HG02870 (cell line): ENCODE data around the gene NXPE3.

Source experiments
- ATAC-seq: cut with Tn5 transposase; IDR thresholded peaks from one replicate; pipeline ENCODE4 v1.9.1; 2021; ENCODE audit warnings: mild to moderate bottlenecking, moderate library complexity; ENCODE audit not compliant: unreplicated experiment

Gene NXPE3

DNA sequence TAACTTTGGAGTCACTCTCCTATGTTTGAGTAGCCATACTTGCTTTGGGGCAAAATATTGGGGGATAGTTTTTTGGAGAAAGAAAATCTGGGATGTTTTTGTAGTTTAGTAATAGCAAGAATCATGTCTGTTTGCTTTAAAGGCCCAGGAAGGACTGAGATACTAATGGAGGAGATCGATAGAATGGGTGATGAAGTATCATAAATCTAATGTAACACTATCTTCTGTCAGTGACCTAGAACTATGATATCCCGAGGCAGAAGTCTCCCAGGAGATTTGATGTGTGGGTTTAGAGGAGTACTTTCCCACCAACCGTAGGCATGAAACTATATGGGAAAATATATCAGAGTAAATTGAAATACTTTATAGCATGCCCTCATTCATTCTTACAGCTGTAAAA, 49.3 kb downstream of the NXPE3 start:
- ATAC-seq = no peak

DNA sequence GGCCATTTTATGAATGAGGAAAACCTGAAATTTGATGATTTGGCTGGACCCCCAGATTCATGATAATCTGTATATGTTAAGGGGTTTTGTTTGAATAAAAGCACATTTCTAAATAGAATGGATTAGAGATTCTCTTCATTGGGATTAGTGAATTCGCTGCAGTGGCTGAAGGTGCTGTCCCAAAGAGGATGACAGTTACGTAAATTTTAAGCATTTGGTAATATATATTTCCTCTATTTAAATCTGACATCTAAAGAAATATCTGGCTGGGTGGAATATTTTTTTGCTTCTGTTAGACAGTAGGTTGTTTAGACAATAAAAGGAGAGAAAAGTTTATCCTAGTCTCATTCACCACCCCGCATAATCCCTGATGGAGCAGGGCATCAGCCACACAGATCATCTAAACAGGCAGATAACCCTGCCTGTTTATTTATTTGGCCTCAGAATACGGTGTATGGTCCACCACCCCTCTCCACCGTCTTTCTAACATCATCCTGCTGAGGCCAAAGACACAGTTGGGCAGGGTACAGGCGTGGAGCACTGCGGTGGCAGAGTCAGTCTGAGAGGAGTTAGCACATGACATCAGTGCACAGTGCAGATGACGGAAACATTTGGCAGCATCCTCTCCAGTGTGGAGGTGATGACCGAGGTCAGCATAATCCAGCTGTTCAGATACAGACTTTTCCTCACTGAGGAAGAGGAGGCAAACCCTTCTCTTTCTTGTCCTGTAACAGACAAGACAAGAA, 49.9 kb downstream of the NXPE3 start:
- peak; percentile 39 for ATAC-seq

DNA sequence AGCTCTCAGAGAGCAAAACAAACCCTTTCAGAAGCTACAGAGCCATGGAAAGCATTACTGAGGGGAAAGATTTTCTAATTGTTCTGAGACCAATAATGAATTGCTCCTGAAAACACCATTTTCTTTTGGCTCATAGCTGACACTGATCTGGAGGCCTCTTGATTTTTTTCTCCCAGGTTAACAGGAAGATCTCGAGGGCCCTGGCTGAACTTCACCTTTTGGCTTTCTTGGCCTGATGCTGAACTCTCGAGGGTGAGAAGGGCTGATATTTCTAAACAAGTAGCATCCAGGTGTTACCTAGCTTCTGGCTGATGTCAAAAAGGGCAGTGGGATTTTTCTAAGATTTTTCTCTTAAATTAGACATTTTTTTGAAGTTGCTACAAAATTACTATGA, 50.4 kb downstream of the NXPE3 start:
- no peak for ATAC-seq

DNA sequence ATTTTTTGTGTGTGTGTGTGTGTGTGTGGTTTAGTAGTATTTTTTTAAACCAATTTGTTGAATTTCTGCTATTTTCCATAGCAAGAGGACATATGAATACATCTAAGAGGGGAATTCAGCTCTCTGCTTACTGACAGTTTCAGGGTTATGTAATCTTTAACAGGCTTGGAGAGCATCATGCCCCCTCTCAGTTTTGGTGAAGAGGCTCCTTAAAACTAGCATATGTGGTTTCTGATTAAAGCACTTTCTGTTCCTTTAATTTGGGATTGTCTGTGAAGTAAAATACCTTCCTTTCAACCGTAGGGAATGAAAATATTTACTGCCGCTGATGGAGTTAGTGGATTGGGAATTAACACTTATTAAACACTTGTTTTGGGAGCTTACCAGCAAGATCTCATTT, 50.9 kb downstream of the NXPE3 start:
- no peak for ATAC-seq

DNA sequence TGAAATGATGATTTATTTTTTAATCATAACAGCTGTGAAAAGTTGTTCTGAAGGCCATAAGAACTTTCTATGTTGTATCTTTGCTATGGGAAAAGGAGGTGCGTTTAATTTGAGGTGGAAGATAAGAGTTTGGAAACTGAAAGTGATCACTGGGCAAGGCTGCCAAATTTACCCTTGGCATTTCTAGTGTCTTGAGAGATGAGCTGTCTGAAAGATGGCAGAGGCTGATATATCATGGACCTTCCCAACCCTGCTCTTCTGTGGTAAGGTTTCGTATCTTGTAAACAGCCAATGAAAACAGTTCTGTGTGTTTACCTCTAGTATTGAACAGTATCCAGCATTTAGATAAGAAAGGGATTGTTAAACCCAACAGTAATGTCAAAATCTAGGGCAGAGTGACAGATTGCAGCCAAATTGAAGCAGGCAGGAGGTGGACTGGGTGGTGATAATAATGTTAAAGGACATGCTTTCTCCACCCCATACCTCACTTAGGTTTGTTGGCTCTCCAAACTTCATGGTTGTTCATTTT, 54.5 kb downstream of the NXPE3 start:
- no peak for ATAC-seq

DNA sequence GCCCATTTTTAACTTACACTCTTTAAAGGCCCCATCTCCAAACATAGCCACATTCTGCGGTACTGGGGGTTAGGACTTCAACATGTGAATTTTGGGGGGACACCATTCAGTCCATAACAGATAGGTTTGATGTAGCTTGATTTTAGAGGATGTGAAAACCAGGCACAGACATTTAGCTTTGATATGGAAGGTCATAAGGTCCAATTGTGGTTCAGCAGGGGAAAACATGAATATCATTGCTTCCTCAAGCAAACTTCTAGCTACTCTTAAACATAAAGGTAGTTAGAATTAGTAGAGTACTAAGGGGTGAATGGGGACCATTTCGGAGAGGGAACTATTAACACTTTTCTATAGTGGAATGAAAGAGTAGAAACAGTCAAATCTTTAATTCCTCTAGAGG, 56.7 kb downstream of the NXPE3 start:
- no peak for ATAC-seq

DNA sequence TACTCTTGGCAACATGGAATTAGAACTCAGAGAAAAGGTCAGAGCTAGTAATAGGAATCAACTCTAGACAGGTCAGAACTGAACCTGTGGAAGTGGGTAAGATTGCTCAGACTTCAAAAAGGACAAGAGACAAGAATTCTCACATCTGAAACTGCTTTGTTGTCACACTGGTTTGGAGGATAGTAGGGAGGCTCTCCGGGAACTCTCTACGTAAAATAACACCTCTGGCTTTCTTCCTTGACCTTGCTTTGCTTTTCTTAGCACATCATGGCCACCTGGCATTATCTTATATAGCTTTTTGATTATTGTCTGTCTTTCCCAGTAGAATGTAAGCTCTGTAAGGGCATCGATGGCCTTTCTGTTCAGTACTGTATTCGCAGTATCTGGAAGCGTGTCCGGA, 57.1 kb downstream of the NXPE3 start:
- ATAC-seq = no peak

DNA sequence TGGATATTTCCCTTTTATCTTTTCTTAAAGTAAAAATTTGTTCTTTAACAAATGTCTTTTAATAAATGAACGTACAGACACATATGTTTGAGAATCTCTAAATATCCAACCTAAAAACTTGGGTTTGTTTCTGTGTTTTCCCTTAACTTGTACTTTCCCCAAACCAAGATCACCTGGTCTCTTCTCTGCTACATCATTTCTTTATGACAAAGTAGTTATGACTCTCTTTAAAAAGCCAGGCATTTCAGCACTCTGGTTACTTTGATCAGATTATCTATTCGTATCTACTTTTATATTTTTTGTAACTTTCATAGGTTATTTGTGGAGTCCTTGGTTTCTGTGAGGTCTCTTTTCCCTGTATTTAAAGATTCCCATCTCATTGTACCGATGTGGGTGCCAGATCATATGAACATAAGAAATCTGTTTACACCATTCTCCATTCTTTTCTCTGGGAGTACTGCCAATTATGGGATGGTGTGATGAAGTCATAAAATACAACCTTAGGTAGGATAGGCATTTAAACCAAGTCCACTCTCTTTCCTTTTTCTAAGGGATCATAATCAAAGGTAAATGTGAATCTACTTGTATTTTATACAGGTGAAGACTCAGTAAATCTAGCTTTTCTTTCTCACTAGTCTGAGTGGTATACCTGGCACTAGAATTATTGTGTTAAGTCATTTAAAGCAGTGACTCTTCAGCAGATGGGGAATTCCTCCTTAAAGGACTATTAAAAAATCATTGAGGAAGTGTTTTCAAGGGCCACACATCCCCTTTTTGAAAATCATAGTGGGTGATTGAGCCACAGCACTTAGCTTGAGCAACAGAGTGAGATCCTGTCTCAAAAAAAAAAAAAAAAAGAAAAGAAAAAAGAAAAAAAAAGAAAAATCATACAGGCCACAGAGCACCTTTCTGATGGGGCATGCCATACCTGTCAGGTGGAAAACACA, 57.9 kb downstream of the NXPE3 start:
- ATAC-seq = no peak

DNA sequence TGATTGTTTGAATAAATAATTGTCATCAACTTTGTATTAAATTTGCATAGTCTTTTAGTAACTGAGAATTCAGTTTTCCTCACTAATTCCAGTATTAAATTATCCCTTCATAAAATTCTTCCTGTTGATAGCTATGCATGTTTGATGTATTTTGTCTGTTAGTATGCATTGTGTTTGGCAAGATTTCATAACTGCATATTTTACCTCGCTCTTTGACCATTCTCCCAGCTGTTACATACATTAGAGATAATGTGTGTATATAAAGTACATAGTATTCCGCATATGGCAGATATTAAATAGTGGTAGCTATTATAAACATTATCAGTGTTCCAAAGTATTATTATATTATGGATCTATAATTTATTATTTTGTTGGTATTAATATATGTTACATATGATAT, 59.7 kb downstream of the NXPE3 start:
- ATAC-seq = no peak

DNA sequence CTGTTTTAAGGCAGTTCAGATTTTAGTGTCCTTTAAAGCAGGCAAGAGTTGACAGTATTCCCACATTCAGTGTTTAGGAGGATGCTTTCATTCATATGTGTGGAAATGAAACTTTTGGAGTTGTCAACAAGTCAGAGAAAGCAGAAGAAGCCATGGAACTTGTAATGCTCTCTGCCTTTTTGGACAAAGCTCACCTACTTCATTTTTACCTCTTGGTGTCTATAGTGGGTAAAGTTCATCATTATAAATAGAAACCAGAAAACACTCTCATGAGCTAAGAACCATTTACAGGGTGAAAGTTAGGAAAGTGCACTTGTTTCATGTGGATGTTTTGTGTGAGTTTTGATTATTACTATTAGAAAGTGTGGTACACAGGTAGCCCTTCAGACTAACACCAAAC, 61.1 kb downstream of the NXPE3 start:
- ATAC-seq = no peak

DNA sequence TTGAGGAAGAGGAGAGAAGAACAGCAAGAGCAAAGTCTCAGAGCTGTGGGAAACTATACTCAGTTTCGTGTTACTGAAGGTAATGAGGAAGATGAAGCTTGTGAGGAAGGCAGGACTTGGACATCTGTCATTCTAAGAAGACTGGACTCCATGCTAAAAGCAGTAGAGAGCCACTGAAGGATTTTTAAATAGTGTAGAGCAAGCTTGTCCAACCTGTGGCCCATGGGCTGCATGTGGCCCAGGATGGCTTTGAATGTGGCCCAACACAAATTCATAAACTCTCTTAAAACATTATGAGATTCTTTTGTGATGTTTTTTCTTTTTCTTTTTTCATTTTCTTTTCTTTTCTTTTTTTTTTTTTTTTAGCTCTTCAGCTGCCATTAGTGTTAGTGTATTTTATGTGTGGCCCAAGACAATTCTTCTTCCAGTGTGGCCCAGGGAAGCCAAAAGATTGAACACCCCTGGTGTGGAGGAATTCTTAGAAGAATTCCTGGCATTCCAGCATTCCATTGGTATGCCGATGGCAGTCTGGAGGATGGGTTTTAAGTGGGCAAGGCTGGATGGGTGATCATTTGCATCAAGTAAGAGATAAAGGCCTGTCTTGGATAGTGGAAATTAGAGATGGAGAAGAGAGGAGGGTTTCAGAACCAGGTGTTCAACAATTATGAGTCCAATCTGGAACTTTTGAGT, 63.4 kb downstream of the NXPE3 start:
- ATAC-seq = no peak

DNA sequence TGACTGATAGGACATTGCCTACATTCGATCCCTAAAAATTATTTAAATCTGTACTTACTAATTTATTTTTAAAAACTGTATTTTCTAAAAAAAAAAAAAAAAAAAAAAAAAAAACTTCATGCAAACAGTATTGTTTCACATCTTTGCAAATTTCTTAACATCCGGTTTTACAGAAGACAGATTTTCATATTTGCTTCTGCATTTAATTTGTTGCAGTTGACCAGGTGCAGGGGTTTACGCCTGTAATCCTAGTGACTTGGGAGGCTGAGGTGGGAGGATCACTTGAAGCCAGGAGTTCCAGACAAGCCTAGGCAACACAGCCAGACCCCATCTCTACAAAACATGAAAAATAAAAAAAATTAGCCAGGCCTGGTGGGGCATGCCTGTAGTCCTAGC, 63.9 kb downstream of the NXPE3 start:
- ATAC-seq = no peak

DNA sequence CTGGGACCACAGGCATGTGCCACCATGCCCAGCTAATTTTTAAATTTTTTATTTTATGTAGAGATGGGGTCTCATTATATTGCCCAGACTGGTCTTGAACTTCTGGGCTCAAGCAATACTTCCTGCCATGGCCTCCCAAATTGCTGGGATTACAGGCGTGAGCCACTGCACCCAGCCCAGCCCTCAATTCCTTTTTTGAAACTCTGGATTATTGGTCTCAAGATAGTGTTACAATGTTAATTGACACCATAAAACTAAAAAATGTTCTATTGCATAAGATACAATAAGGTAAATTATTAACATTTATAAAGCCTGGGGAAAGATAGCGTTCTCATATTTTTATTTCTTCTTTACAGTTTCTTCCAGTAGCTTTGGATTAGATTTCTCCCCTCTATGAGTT, 66.4 kb downstream of the NXPE3 start:
- ATAC-seq = no peak

DNA sequence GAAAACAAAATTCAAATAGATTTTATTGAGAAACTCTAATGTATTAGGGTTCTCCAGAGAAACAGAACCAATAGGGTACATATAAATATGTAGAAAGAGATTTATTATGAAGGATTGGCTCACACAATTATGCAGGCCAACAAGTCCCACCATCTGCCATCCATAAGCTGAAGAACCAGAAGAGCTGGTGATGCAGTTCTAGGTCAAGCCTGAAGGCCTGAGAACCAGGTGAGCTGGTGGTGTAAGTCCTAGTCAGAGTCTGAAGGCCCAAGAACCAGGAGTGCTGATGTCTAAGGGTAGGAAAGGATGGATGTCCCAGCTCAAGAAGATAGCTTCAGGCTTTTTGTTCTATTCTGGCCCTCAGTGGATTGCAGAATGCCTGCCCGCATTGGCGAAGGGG, 67.7 kb downstream of the NXPE3 start:
- no peak for ATAC-seq

DNA sequence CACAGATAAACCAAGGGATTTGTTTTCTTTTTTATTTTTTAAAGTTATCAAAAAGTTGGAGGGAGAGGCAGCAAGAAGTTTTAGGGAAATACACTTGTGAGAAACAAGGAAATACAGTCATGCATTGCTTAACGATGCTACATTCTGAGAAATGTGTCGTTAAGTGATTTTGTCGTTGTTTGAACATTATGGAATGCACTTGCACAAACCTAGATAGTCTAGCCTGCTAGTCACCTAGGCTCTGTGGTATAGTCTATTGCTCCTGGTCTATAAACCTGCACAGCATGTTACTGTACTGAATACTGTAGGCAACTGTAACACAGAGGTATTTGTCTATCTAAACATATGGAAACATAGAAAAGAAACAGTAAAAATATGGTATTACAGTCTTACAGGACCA, 68.3 kb downstream of the NXPE3 start:
- ATAC-seq = no peak

DNA sequence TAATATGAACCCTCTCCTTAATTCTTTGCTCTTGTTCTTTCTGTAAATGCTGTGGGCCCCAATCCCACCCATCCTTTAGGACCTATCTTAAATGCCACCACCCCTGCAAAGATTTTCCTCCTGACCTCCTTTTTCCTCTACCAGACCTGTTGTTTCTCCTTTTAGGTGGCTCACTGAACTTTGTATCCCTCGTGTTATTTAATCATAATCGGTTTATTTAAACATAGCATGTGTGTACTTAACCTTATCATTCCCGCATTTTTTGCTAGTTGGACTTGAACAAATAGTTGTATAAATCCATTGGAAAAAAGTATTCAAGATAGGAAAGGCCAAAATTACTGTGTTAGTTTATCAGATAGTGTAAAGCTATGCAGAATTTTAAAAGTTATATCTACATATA, 69.3 kb downstream of the NXPE3 start:
- ATAC-seq = no peak

DNA sequence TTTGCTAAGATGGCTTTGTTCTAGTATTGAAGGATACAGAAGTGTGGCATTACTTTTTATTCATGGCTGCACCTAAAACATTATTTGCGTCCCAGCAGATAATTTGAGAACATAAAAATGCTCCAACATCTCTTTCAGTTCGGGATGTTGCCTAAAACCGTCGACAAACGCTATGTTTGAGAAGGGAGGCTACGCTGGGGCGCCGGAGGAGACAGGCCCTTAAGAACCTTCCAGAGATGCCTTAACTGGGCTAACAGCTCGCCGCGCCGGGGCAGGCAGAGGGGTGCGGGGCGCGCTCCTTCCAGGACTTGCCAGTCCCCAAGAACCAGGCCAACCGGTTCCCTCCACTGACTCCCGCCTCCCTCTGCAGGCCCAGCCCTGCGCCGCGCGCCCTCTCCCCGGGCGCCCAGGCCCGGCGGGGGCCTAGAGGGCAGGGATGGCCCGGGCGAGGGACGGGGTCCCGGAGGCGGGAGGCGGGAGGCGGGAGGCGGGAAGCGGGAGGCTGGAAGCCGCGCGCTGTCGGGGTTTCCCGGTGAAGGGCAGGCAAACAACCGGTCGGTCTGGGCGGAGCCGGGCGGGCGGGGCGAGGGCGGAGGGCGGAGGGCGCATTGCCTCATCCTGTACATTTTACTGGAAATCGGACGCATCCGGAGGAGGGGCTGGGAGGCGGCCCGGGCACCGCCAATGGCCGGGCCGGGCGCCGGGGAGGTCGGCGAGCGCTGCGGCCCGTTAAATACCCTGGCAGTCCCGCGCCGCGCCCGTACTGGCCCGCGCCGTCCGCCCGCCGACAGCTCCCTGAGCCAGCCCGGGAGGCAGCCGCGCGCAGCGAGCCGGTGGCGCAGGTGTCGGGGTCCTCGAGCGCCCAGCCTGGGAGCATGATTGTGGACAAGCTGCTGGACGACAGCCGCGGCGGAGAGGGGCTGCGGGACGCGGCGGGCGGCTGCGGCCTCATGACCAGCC, 70.0 kb downstream of the NXPE3 start, which contains the start of gene NFKBIZ:
TSS of gene NFKBIZ (plus strand) at position 761 of the 960 bp plus-strand sequence. CDS start at position 876, 115 bp downstream.
- ATAC-seq = peak; percentile 65

DNA sequence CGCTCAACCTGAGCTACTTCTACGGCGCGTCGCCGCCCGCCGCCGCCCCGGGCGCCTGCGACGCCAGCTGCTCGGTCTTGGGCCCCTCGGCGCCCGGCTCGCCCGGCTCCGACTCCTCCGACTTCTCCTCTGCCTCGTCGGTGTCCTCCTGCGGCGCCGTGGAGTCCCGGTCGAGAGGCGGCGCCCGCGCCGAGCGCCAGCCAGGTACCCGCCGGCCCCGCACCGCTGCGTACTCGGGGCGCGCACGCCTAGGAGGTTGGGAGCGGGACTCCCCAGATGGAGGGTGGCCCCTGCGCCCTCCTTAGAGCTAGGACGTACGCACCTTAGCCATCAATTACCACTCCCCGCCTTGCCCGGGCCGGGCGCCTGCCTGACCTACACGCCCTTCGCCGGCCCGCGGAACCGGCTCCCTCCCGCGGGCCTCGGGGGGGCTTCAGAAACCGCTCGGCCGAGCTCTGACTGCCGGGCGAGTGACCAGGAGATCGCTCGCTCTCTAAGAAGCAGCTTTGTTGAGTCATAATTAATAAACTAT, 70.8 kb downstream of the NXPE3 start:
- ATAC-seq = peak; percentile 23

DNA sequence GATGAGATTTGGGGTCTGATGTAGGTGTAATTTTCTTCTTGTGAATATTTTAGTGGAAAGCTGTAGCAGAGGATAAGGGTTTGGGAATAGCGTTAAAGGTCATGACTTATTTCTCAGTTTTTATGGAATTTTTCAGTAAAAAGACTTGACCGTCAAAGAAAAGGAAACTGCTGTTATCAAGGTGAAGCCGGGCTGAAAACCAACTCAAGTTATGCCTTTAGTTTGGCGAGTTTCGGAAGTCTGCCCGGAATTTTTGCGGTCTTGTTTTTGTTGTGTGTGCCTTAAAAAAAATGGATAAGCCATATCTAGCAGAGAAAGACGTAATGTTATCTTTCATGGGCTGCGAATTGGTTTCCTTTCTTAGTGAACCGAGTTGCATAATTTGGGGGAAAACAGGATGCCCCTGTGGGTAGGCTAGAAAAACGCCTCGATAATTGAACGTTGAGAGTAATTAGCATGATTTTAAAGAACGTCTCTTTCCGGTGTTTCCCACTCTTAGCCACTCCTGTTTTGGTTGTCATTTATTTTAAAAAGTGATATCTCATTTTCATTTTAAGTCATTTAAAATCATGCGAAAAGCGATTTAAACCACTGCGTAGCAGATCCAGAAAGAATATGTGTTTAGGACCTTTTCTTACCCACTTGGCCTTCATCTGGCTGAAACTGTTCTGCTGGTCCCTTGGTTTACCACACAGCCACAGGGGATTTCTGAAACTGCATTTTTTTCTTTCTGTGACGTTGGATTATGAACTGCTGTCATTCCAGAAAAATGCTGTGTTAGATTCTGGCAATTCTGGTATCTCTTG, 71.4 kb downstream of the NXPE3 start:
- peak; percentile 32 for ATAC-seq
